Activated CD4-positive, alpha-beta T cell treated with anti-CD3 and anti-CD28 coated beads for 36 hours (primary cell): ENCODE results near the gene LEPROT. TPM values are rescaled to one million over a fixed set of nuclear protein-coding genes. Genes with fewer than 3 reads are reported as not detected.
"Not testable (repeated sequence)": the region's sequence is repeated elsewhere in the genome, so short reads cannot be mapped to it uniquely, and the experiment has no call there.

Experiments used
- ATAC-seq: fragments of 200-7000 bp; cut with Tn5 transposase; one replicate; pipeline ENCODE4 v1.10.0; 2021; ENCODE audit warnings: mild to moderate bottlenecking, moderate library complexity
- CTCF ChIA-PET: fragments of 350-600 bp; sonication (Branson Sonifier 250); formaldehyde crosslinking; loops from one replicate; lab custom pipeline; 2021; ENCODE audit warnings: antibody characterized with exemption; lab: Charles Lee
- POLR2A ChIA-PET: fragments of 350-600 bp; sonication (Branson Sonifier 250); formaldehyde crosslinking; loops from one replicate; lab custom pipeline; 2021; ENCODE audit warnings: antibody characterized with exemption, inconsistent platforms; lab: Charles Lee
- DNase-seq: peaks from one replicate; pipeline ENCODE4 v3.0.0-alpha.2; 2020
- H3K27ac Mint-ChIP-seq: one replicate; pipeline ENCODE4 v1.8.0; 2021; ENCODE audit warnings: mixed read lengths
- H3K27me3 Mint-ChIP-seq: one replicate; pipeline ENCODE4 v1.8.0; 2021; ENCODE audit warnings: mixed read lengths
- H3K36me3 Mint-ChIP-seq: one replicate; pipeline ENCODE4 v1.8.0; 2021; ENCODE audit warnings: low read depth, mixed read lengths
- H3K4me1 Mint-ChIP-seq: one replicate; pipeline ENCODE4 v1.8.0; 2021; ENCODE audit warnings: mixed read lengths
- H3K4me3 Mint-ChIP-seq: one replicate; pipeline ENCODE4 v1.8.0; 2021; ENCODE audit warnings: mild to moderate bottlenecking, moderate library complexity, mixed read lengths
- H3K9me3 Mint-ChIP-seq: one replicate; pipeline ENCODE4 v1.8.0; 2021; ENCODE audit warnings: low read depth, mixed read lengths
- intact Hi-C, 2 experiments: fragments of 100-400 bp; cut with DNase I in 1 of 2; cut with micrococcal nuclease in 1 of 2; formaldehyde crosslinking; loops; one replicate each; pipeline versions ENCODE4 v1.14.2 to v1.15.1; 2022 to 2024; cut with DNase I, micrococcal nuclease
- total RNA-seq, 2 experiments: library from RNA; stranded (reverse); gene quantifications; one replicate each; pipeline ENCODE4 v1.2.3, GENCODE V29; 2021

Gene LEPROT
- total RNA-seq, 2 experiments from 2014 or later: 11.2 to 19.1 TPM

DNA sequence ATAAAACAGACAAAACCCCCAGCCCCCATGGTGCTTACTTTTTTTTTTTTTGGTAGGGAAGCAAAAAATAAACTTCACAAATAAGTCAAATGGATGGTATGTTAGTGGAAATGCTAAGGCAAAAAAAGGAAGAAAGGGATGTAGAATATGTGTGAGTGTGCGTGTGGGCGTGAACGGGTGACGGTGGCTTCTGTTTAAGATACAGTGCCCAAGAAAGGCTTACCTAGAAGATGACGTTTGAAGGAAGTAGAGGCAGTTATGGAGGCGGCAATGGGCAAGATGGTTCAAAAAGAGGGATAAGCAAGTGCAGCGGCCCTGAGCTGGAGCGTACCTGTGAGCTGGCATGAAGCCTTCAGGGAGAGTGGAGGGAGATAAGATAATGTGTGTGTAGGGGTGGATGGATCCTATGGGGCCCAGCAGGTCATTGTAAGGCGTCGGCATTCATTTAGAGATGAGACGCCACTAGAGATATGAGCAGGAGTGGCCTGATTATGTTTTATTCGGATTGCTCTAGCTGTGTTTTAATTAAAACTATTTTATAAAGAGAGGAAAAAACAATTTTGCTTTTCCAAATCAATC lies 19.9 kb downstream of the LEPROT start:
- ATAC-seq (no peak), DNase-seq (no peak)
- Mint-ChIP-seq H3K27ac (no peak overlapping the region), H3K36me3 (no peaks in the 10 kb centered on the region), H3K4me1 (no peaks in the 10 kb centered on the region), H3K9me3 (no peaks in the 10 kb centered on the region), H3K27me3 (no peaks in the 10 kb centered on the region), H3K4me3 (no peak overlapping the region)
- CTCF ChIA-PET: interaction anchor here (0.8 kb wide), 1 partner anchor 9 kb away, joined by 3 read pairs; no protein-coding TSS in a partner anchor
- intact Hi-C loops: no loop called here
- POLR2A ChIA-PET: no interaction called here

DNA sequence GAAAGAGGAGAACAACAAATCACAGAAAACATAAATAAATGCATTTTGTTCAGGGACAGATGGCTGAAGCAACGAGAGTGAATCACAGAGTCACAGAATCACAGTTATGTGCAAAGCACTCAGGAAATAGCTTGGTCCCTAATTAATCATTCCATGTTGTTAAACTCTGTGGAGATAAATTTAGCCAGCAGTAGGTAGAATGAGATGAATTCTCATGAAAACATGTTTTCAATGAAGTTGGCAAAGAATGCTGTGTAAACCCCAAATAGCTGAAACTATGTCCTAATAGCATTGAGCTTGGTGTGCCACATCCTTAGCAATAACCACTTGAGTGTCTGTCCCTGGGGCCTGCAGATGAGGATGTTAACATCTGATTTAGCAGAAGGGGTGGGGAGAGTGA lies 20.4 kb downstream of the LEPROT start:
- ATAC-seq (no peak), DNase-seq (no peak)

DNA sequence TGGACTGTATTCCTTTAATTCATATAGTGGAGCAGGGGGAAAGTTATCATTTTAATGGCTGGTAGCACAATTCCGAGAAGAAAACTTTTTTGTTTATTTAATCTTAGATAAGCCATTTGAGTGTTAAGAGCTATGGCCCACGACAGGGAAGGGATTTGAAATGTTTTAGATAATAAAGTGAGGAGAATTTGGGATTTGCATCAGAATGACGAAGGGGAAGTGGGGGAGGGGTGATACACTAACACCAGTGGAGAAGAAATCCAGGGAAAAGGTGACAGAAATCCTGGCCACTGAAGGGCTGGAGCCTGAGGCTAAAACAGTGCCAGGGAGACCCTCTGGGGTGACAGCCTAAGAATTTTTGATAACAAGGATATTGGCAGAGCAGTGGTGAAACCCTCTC lies 21.0 kb downstream of the LEPROT start:
- H3K36me3 Mint-ChIP-seq: no peaks in the 10 kb centered on the region
- ATAC-seq (no peak), DNase-seq (no peak)
- ChIA-PET POLR2A (interaction anchor here (0.7 kb wide), 1 partner anchor 475 kb away, joined by 3 read pairs; no protein-coding TSS in a partner anchor), CTCF (no interaction called here)
- no peaks in the 10 kb centered on the region for H3K4me1 Mint-ChIP-seq
- no peaks in the 10 kb centered on the region for H3K9me3 Mint-ChIP-seq
- H3K27ac Mint-ChIP-seq: no peak overlapping the region
- no peak overlapping the region for H3K4me3 Mint-ChIP-seq
- H3K27me3 Mint-ChIP-seq: no peaks in the 10 kb centered on the region
- intact Hi-C loops: no loop called here

More for the DNA sequence above, 20.4 kb downstream of the LEPROT start:
- intact Hi-C loops: no loop called here
- Mint-ChIP-seq H3K4me1 (no peaks in the 10 kb centered on the region), H3K9me3 (no peaks in the 10 kb centered on the region), H3K27me3 (no peaks in the 10 kb centered on the region), H3K27ac (no peak overlapping the region), H3K4me3 (no peak overlapping the region), H3K36me3 (no peaks in the 10 kb centered on the region)
- ChIA-PET POLR2A (interaction anchor here (0.7 kb wide), 1 partner anchor 474 kb away, joined by 3 read pairs; no protein-coding TSS in a partner anchor), CTCF (interaction anchor here (0.8 kb wide), 1 partner anchor 9 kb away, joined by 3 read pairs; no protein-coding TSS in a partner anchor)

- no peak for DNase-seq
- no peaks in the 10 kb centered on the region for H3K9me3 Mint-ChIP-seq
- CTCF ChIA-PET: no interaction called here
- POLR2A ChIA-PET: no interaction called here
- H3K36me3 Mint-ChIP-seq: no peaks in the 10 kb centered on the region
- H3K4me1 Mint-ChIP-seq: no peaks in the 10 kb centered on the region
- no peak for ATAC-seq
- intact Hi-C loops: no loop called here
- no peak overlapping the region for H3K27ac Mint-ChIP-seq
- no peaks in the 10 kb centered on the region for H3K27me3 Mint-ChIP-seq
- no peak overlapping the region for H3K4me3 Mint-ChIP-seq
Observed at GRCh38 chr1:65442442-65442841, 22.0 kb downstream of the LEPROT start.

DNA sequence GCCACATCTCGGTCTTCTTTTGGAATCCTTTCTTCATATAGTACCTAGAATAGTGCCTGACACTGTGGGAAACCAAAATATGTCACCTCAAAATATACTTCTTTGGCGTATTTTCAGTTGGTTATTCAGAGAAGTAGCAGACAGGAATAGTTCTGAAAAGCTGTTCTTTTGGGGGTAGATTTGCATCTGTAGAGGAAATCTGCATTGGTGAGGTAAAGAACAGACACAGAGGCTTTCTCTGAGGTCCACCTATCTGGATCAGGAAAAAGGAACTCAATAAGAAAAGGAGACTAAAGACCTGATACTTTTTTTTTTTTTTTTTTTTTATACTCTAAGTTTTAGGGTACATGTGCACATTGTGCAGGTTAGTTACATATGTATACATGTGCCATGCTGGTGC lies 23.2 kb downstream of the LEPROT start:
- Mint-ChIP-seq H3K27ac (no peak overlapping the region), H3K4me1 (no peaks in the 10 kb centered on the region), H3K27me3 (no peaks in the 10 kb centered on the region), H3K4me3 (no peak overlapping the region), H3K9me3 (no peaks in the 10 kb centered on the region), H3K36me3 (no peaks in the 10 kb centered on the region)
- POLR2A ChIA-PET: no interaction called here
- ATAC-seq (no peak), DNase-seq (no peak)
- intact Hi-C loops: no loop called here
- CTCF ChIA-PET: no interaction called here

- DNase-seq (no peak), ATAC-seq (no peak)
- no peaks in the 10 kb centered on the region for H3K4me1 Mint-ChIP-seq
- intact Hi-C loops: no loop called here
- H3K36me3 Mint-ChIP-seq: no peaks in the 10 kb centered on the region
- no peak overlapping the region for H3K4me3 Mint-ChIP-seq
- H3K27ac Mint-ChIP-seq: no peak overlapping the region
- ChIA-PET CTCF (no interaction called here), POLR2A (no interaction called here)
- H3K9me3 Mint-ChIP-seq: no peaks in the 10 kb centered on the region
- H3K27me3 Mint-ChIP-seq: no peaks in the 10 kb centered on the region
Observed at GRCh38 chr1:65444128-65444640, 23.7 kb downstream of the LEPROT start.

DNA sequence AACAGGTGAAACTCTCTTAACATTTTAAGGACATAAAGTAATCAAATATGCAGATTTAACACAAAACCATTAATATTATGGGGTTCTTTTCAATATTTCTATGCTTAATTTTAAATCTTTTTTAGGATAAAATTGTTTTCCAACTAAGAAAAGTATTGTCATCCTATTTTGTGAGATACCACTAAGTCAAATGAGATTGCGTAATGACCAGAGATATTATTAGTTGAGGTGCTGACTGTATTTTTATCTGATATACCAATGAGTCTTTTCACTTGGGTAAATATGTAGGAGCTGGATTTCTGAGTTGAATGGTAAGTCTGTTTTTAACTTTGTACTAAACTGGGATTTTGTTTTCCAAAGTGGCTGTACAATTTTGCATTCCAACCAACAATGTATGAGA lies 25.4 kb downstream of the LEPROT start:
- ATAC-seq (no peak), DNase-seq (no peak)
- intact Hi-C loops: no loop called here
- Mint-ChIP-seq H3K4me3 (no peak overlapping the region), H3K36me3 (no peaks in the 10 kb centered on the region), H3K9me3 (no peaks in the 10 kb centered on the region), H3K27me3 (no peaks in the 10 kb centered on the region), H3K27ac (no peak overlapping the region), H3K4me1 (no peaks in the 10 kb centered on the region)
- CTCF ChIA-PET: no interaction called here
- POLR2A ChIA-PET: no interaction called here

- H3K36me3 Mint-ChIP-seq: no peaks in the 10 kb centered on the region
- intact Hi-C loops: no loop called here
- H3K9me3 Mint-ChIP-seq: no peaks in the 10 kb centered on the region
- no peaks in the 10 kb centered on the region for H3K27me3 Mint-ChIP-seq
- ATAC-seq (no peak), DNase-seq (no peak)
- ChIA-PET CTCF (interaction anchor here (0.7 to 1.1 kb wide), 2 partner anchors 32 to 507 kb away, joined by 3 to 4 read pairs; no protein-coding TSS in a partner anchor), POLR2A (no interaction called here)
- H3K4me1 Mint-ChIP-seq: no peaks in the 10 kb centered on the region
- H3K4me3 Mint-ChIP-seq: no peak overlapping the region
- no peak overlapping the region for H3K27ac Mint-ChIP-seq
Observed at GRCh38 chr1:65449214-65449823, 28.9 kb downstream of the LEPROT start.

- H3K9me3 Mint-ChIP-seq, H3K27ac Mint-ChIP-seq, intact Hi-C loops, DNase-seq, ATAC-seq, H3K4me3 Mint-ChIP-seq, POLR2A ChIA-PET, CTCF ChIA-PET, H3K36me3 Mint-ChIP-seq, H3K27me3 Mint-ChIP-seq: not testable (repeated sequence)
- H3K4me1 Mint-ChIP-seq: peaks cover 17% of the 10 kb centered on the region
Observed at GRCh38 chr1:65455678-65456077, 35.2 kb downstream of the LEPROT start.

GRCh38 chr1:65456481-65456880 lies 36.0 kb downstream of the LEPROT start:
- no peak overlapping the region for H3K27ac Mint-ChIP-seq
- H3K9me3 Mint-ChIP-seq: peaks cover 8% of the 10 kb centered on the region
- peaks cover 6% of the 10 kb centered on the region for H3K36me3 Mint-ChIP-seq
- ChIA-PET CTCF (no interaction called here), POLR2A (no interaction called here)
- H3K27me3 Mint-ChIP-seq: no peaks in the 10 kb centered on the region
- ATAC-seq: no peak
- DNase-seq: no peak
- no peak overlapping the region for H3K4me3 Mint-ChIP-seq
- H3K4me1 Mint-ChIP-seq: peaks cover 17% of the 10 kb centered on the region
- intact Hi-C loops: no loop called here

DNA sequence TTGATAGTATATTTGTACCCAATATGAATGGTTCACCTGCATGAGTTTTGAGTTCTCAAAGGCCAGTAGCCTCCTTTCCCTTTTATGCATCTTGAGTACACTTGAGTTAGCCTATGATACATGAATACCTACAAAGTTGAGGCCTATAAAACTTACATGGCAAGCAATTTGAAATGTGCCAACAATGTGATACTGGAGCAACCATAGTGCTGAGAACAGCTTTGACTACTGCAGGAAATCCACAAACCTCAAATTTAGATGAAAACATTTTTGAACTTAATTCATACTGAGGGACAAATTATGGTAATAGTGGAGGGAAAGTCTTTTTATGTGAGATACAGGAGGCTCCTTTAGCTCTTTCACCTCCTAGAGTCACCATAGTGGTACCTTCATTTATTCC lies 37.4 kb downstream of the LEPROT start:
- CTCF ChIA-PET: interaction anchor here (0.6 to 1.4 kb wide), 3 partner anchors 10 to 242 kb away, joined by 3 to 4 read pairs (median 3); no protein-coding TSS in a partner anchor
- peaks cover 8% of the 10 kb centered on the region for H3K9me3 Mint-ChIP-seq
- H3K27ac Mint-ChIP-seq: no peak overlapping the region

More for the DNA sequence above, 37.4 kb downstream of the LEPROT start:
- ATAC-seq (no peak), DNase-seq (no peak)
- H3K27me3 Mint-ChIP-seq: no peaks in the 10 kb centered on the region
- H3K36me3 Mint-ChIP-seq: peaks cover 6% of the 10 kb centered on the region
- peaks cover 17% of the 10 kb centered on the region for H3K4me1 Mint-ChIP-seq
- POLR2A ChIA-PET: no interaction called here
- intact Hi-C loops: no loop called here
- no peak overlapping the region for H3K4me3 Mint-ChIP-seq
